Measurements from ENCODE around the gene TPST1. TPM values are rescaled to one million over a fixed set of nuclear protein-coding genes. Genes with fewer than 3 reads are reported as not detected.

The TPST1 gene
- total RNA-seq, 4 donors from 2014 or later: 1.5 to 28.3 (median 9.7) TPM

GRCh38 chr7:66198956-66199355 is 6.2 kb upstream of the TPST1 start:
- in situ Hi-C loops (cut with MboI; ENCODE audit: low pct_ligation_motif_present in 1 of 4, low pct_unique_long_range_greater_than_20kb in 1 of 4, low sequenced_read_pairs in 3 of 4) (no loop called here), intact Hi-C loops (cut with DNase I; ENCODE audit: low total_unique reads) (no loop called here)
- H3K36me3 ChIP-seq: no peaks in the 10 kb centered on the region
- no peak for DNase-seq
- H3K27ac ChIP-seq: no peak overlapping the region
- H3K4me3 ChIP-seq: no peak overlapping the region
- H3K9me3 ChIP-seq: no peaks in the 10 kb centered on the region
- WGBS, 2 donors (ENCODE audit: low coverage in 1 of 2): 79 to 100% methylated on average over 1 to 4 of the region's 4 CpGs
- H3K27me3 ChIP-seq: peaks cover under 1% of the 10 kb centered on the region
- TF ChIP-seq POLR2AphosphoS5 (IDR thresholded peaks at IDR 0.05) (no peak), POLR2A (IDR thresholded peaks at IDR 0.05) (no peak), EP300 (IDR thresholded peaks at IDR 0.05; ENCODE audit: low read depth) (no peak)
- TF ChIP-seq, protein P1, sequence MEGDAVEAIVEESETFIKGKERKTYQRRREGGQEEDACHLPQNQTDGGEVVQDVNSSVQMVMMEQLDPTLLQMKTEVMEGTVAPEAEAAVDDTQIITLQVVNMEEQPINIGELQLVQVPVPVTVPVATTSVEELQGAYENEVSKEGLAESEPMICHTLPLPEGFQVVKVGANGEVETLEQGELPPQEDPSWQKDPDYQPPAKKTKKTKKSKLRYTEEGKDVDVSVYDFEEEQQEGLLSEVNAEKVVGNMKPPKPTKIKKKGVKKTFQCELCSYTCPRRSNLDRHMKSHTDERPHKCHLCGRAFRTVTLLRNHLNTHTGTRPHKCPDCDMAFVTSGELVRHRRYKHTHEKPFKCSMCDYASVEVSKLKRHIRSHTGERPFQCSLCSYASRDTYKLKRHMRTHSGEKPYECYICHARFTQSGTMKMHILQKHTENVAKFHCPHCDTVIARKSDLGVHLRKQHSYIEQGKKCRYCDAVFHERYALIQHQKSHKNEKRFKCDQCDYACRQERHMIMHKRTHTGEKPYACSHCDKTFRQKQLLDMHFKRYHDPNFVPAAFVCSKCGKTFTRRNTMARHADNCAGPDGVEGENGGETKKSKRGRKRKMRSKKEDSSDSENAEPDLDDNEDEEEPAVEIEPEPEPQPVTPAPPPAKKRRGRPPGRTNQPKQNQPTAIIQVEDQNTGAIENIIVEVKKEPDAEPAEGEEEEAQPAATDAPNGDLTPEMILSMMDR (IDR thresholded peaks at IDR 0.05): no peak
- H3K4me1 ChIP-seq: no peaks in the 10 kb centered on the region

DNA sequence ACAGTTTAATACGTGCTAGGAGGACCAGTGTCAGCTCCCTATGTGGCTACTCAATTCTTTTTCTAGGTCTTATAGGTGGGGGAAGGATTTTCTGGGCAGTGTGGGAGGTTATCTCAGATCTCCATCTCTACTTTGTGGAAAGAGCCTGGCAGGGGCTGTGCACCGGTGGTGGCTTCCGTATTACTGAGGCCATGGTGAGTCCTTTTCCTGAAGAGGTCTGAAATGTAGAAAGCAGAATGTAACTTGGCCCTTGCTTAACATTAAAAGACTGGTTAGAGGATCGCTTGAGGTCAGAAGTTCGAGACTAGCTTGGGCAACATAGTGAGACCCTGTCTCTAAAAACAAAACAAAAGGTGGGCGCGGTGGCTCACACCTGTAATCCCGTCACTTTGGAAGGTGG is 2.7 kb upstream of the TPST1 start:
- no peak for DNase-seq
- in situ Hi-C loops (cut with MboI; ENCODE audit: low pct_ligation_motif_present in 1 of 4, low pct_unique_long_range_greater_than_20kb in 1 of 4, low sequenced_read_pairs in 3 of 4) (no loop called here), intact Hi-C loops (cut with DNase I; ENCODE audit: low total_unique reads) (no loop called here)
- Histone ChIP-seq H3K27me3 (peaks cover 4% of the 10 kb centered on the region), H3K27ac (no peak overlapping the region), H3K9me3 (no peaks in the 10 kb centered on the region), H3K4me1 (peaks cover 0 to 11% (median 9%) of the 10 kb centered on the region in 4 donors), H3K36me3 (no peaks in the 10 kb centered on the region), H3K4me3 (no peak overlapping the region)
- no peak for TF ChIP-seq POLR2A (IDR thresholded peaks at IDR 0.05)
- TF ChIP-seq, protein P1 (IDR thresholded peaks at IDR 0.05): no peak
- TF ChIP-seq EP300 (IDR thresholded peaks at IDR 0.05; ENCODE audit: low read depth): no peak
- no peak for TF ChIP-seq POLR2AphosphoS5 (IDR thresholded peaks at IDR 0.05)
- 59 to 63% methylated on average over 7 to 8 of the region's 8 CpGs for WGBS, 2 donors (ENCODE audit: low coverage in 1 of 2)

DNA sequence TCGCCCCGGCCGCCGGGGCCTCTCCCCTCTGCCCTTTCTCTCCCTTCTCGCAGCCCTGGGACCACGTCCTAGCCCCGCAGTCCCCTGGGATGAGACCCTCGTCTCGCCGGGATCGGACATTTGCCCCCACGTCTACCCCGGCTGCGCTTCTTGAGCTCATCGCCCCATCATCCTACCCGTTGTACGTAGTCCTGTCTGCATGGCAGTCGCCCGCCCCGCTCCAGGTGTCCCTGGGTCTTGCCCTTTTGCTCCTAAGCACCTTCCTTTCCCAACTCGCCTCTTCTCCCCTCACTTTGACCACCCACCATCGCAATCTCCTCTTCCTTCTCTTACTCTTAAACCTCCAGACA is 582 bp downstream of the TPST1 start:
- peak overlapping the region; percentile 61 to 75 (median 70) for H3K27ac ChIP-seq
- in situ Hi-C loops (cut with MboI; ENCODE audit: low pct_ligation_motif_present in 1 of 4, low pct_unique_long_range_greater_than_20kb in 1 of 4, low sequenced_read_pairs in 3 of 4): no loop called here

GRCh38 chr7:66206119-66206933 is 1.2 kb downstream of the TPST1 start:
- Histone ChIP-seq H3K4me3 (peak overlapping the region in 3 of 4 donors; percentile 67 to 90 (median 79)), H3K9me3 (no peaks in the 10 kb centered on the region), H3K36me3 (no peaks in the 10 kb centered on the region), H3K4me1 (peaks cover 0 to 11% (median 9%) of the 10 kb centered on the region in 4 donors), H3K27ac (peak overlapping the region; percentile 61 to 75 (median 70)), H3K27me3 (peaks cover 4% of the 10 kb centered on the region)
- TF ChIP-seq POLR2AphosphoS5 (IDR thresholded peaks at IDR 0.05): no peak
- no peak for TF ChIP-seq POLR2A (IDR thresholded peaks at IDR 0.05)
- no peak for TF ChIP-seq EP300 (IDR thresholded peaks at IDR 0.05; ENCODE audit: low read depth)
- TF ChIP-seq, protein P1 (IDR thresholded peaks at IDR 0.05): no peak
- WGBS, 2 donors (ENCODE audit: low coverage in 1 of 2): 48 to 51% methylated on average over 4 to 12 of the region's 12 CpGs
- intact Hi-C loops (cut with DNase I; ENCODE audit: low total_unique reads) (no loop called here), in situ Hi-C loops (cut with MboI; ENCODE audit: low pct_ligation_motif_present in 1 of 4, low pct_unique_long_range_greater_than_20kb in 1 of 4, low sequenced_read_pairs in 3 of 4) (no loop called here)
- DNase-seq: no peak

More for the DNA sequence above, 582 bp downstream of the TPST1 start:
- peak overlapping the region; percentile 67 to 91 (median 84) for H3K4me3 ChIP-seq
- peaks cover 0 to 11% (median 9%) of the 10 kb centered on the region in 4 donors for H3K4me1 ChIP-seq
- intact Hi-C loops (cut with DNase I; ENCODE audit: low total_unique reads): no loop called here
- 0 to 4% methylated on average over 5 to 22 of the region's 22 CpGs for WGBS, 2 donors (ENCODE audit: low coverage in 1 of 2)
- TF ChIP-seq, protein P1 (IDR thresholded peaks at IDR 0.05): no peak
- TF ChIP-seq POLR2AphosphoS5 (IDR thresholded peaks at IDR 0.05) (no peak), POLR2A (IDR thresholded peaks at IDR 0.05) (no peak), EP300 (IDR thresholded peaks at IDR 0.05; ENCODE audit: low read depth) (no peak)
- no peaks in the 10 kb centered on the region for H3K36me3 ChIP-seq
- peak; percentile 14 for DNase-seq
- no peaks in the 10 kb centered on the region for H3K9me3 ChIP-seq
- H3K27me3 ChIP-seq: peaks cover 4% of the 10 kb centered on the region
